Vagina (tissue), 2 donors: ENCODE results near the gene APBB1. TPM values are rescaled to one million over a fixed set of nuclear protein-coding genes. Genes with fewer than 3 reads are reported as not detected.
A peak's percentile ranks its signal among the peaks of the same experiment; 100 is the strongest.

Experiments
- DNase-seq, 2 donors: peaks; one replicate each; pipeline ENCODE4 v3.0.0-alpha.2; 2017; ENCODE audit errors: extremely low spot score in 2 of 2
- H3K27ac ChIP-seq: fragments of 200-600 bp; sonication (generic); one replicate; pipeline ENCODE4 v1.5.1; 2019
- H3K27me3 ChIP-seq: fragments of 200-600 bp; sonication (generic); one replicate; pipeline ENCODE4 v1.5.1; 2019
- H3K36me3 ChIP-seq, 2 donors: fragments of 200-600 bp; sonication (generic); one replicate each; pipeline ENCODE4 v1.5.1; 2017 to 2019
- H3K4me1 ChIP-seq: fragments of 200-600 bp; sonication (generic); one replicate; pipeline ENCODE4 v1.5.1; 2019
- H3K4me3 ChIP-seq, 2 donors: fragments of 200-600 bp; sonication (generic); 1 replicate in 1 of 2; 2 replicates in 1 of 2; pipeline ENCODE4 v1.5.1; 2016 to 2019
- H3K9me3 ChIP-seq: fragments of 200-600 bp; sonication (generic); one replicate; pipeline ENCODE4 v1.5.1; 2019
- POLR2A ChIP-seq, 2 donors: fragments of 450-650 bp; IDR thresholded peaks; one replicate each; pipeline ENCODE4 v1.6.1; 2017; ENCODE audit warnings: antibody characterized with exemption in 2 of 2, mild to moderate bottlenecking in 2 of 2, moderate library complexity in 2 of 2
- POLR2AphosphoS5 ChIP-seq, 2 donors: sonication (generic); formaldehyde crosslinking; IDR thresholded peaks; one replicate each; pipeline ENCODE4 v1.9.0; 2017; ENCODE audit warnings: antibody characterized with exemption in 2 of 2, mild to moderate bottlenecking in 2 of 2, low read depth in 1 of 2; ENCODE audit not compliant: insufficient read depth in 1 of 2
- intact Hi-C: fragments of 100-400 bp; cut with DNase I; formaldehyde crosslinking; loops from one replicate; pipeline ENCODE4 v1.15.1; 2023
- total RNA-seq: library from RNA; depleted of rRNA; stranded (reverse); fragments of >200 nt; gene quantifications from one replicate; pipeline ENCODE4 v1.2.3, GENCODE V29; 2016
- TF ChIP-seq, protein P1 (sequence below), 3 experiments: fragments of 450-650 bp in 2 of 3; fragments of 200-600 bp in 1 of 3; sonication (generic) in 1 of 3; IDR thresholded peaks; one replicate each; pipeline ENCODE4 v1.5.1; 2017 to 2019; ENCODE audit warnings: antibody characterized with exemption in 3 of 3, mild to moderate bottlenecking in 2 of 3, moderate library complexity in 2 of 3

The APBB1 gene
- total RNA-seq, 1 donor from 2014 or later, result 59.7 TPM

DNA sequence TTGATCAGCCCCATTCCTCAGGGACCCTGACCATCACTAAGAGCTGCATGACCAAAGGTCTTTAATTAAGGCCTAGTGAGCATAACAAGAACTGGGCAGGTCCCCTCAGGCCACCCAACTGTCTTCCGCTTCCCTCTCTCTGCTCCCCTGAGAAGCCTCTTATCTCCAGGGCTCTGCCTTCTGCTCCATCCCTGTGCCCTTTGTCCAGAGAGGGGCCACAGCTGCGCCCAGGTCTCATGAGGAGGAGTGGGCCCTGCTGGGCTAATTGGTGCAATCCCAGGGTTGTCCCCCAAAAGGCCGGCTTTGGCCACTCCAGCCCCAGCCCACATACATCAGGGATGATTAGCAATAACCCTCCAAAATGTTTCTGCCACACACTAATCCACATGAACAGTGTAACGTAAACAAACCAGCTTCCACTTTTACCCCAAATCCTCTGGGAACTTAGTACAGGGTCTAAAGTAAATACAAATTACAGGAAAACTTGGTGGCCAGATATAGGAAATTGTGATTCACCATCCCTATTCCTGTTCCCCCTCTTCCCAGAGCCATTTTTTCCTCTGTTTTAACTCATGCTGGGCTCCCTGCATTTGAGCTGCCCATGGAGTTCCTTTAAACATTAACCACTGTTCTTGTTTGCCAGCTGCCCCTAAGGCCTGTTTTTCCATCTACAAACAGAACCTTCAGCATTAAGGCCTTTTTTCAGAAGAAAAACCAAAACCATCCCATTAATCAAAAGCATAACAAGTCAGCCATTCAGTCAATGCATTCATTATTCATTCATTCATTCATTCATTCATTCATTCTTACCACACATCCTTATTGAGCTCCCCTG, 64.0 kb downstream of the APBB1 start:
- Histone ChIP-seq H3K36me3 (no peaks in the 10 kb centered on the region), H3K27ac (no peak overlapping the region), H3K27me3 (no peaks in the 10 kb centered on the region)

DNA sequence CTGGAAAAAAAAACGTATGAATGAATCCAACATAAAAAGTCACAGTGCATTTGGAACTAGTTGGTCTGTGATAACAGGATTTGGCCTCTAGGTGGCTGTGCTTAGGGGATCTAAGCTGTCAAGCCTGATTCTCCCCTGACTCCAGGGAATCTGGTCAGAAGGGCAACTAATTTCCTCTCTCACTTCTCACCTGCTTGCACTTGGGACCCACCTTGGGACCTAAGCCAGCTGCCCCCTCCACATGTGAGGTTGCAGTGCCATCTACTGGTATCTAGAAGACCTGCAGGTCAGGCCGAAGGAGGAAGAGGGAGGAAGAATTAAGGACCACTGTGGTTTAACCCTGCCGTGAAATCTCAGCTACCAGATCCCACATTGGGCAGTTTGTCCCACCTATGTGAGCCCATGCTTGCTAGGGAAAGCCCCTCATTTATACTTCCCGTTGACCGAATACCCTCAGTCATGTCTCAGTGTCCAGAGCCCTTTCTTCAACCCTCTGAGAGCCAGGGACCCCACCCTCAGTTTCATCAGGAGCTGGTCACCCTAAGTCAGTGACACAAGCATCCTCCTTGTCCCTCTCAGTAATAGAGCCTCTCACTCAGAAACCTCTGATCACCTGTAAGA, 65.4 kb downstream of the APBB1 start:
- DNase-seq, result no peak
- Histone ChIP-seq H3K4me3 (no peak overlapping the region), H3K27ac (no peak overlapping the region), H3K27me3 (no peaks in the 10 kb centered on the region), H3K4me1 (peaks cover 20% of the 10 kb centered on the region), H3K36me3 (no peaks in the 10 kb centered on the region), H3K9me3 (no peaks in the 10 kb centered on the region)
- TF ChIP-seq, protein P1, sequence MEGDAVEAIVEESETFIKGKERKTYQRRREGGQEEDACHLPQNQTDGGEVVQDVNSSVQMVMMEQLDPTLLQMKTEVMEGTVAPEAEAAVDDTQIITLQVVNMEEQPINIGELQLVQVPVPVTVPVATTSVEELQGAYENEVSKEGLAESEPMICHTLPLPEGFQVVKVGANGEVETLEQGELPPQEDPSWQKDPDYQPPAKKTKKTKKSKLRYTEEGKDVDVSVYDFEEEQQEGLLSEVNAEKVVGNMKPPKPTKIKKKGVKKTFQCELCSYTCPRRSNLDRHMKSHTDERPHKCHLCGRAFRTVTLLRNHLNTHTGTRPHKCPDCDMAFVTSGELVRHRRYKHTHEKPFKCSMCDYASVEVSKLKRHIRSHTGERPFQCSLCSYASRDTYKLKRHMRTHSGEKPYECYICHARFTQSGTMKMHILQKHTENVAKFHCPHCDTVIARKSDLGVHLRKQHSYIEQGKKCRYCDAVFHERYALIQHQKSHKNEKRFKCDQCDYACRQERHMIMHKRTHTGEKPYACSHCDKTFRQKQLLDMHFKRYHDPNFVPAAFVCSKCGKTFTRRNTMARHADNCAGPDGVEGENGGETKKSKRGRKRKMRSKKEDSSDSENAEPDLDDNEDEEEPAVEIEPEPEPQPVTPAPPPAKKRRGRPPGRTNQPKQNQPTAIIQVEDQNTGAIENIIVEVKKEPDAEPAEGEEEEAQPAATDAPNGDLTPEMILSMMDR (IDR thresholded peaks at IDR 0.05), result peak; percentile 82 to 95 (median 89)
- no peak for TF ChIP-seq POLR2AphosphoS5 (IDR thresholded peaks at IDR 0.05; ENCODE audit: insufficient read depth in 1 of 2, low read depth in 1 of 2)
- intact Hi-C loops, result loop anchor here (10.0 kb wide), 1 partner anchor 109 kb away; no protein-coding TSS in a partner anchor

More for the DNA sequence above, 64.0 kb downstream of the APBB1 start:
- DNase-seq, result no peak
- Histone ChIP-seq H3K9me3 (no peaks in the 10 kb centered on the region), H3K4me1 (peaks cover 20% of the 10 kb centered on the region), H3K4me3 (no peak overlapping the region)
- intact Hi-C loops, result loop anchor here (5.0 to 10.0 kb wide), 2 partner anchors 33 to 110 kb away; partner anchors contain the start of gene CAVIN3
- TF ChIP-seq POLR2A (IDR thresholded peaks at IDR 0.05) (no peak), POLR2AphosphoS5 (IDR thresholded peaks at IDR 0.05; ENCODE audit: insufficient read depth in 1 of 2, low read depth in 1 of 2) (no peak)
- TF ChIP-seq, protein P1 (IDR thresholded peaks at IDR 0.05), result no peak

DNA sequence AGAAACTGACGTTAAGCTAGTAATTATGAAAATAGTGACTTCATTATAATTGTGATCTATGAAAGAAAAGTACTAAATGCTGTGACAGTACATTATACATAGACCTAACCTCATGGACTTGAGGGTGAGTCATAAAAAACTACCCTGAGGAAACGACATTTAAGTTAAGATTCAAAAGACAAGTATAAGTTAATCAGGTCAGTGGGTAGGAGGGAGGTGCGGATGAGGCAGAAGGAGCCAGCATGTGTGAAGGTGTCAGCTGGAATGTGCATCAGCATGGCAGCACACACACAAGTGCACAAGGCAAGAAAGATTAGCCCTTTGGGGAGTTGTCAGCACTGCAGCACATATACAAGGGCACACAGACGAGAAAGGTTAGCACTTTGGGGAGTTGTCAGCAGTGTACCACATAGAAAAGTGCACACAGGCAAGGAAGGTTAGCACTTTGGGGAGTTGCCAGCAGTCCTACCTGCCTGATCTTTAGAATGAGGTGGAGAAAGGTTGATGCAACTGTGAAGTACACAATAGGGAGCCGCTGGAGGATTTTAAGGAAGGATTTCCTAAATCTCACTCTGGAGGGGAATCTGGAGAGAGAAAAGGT, 67.0 kb downstream of the APBB1 start:
- H3K4me1 ChIP-seq, result peaks cover 8% of the 10 kb centered on the region
- H3K36me3 ChIP-seq, result no peaks in the 10 kb centered on the region
- intact Hi-C loops, result loop anchor here (10.0 kb wide), 1 partner anchor 107 kb away; no protein-coding TSS in a partner anchor
- TF ChIP-seq POLR2A (IDR thresholded peaks at IDR 0.05) (no peak), POLR2AphosphoS5 (IDR thresholded peaks at IDR 0.05; ENCODE audit: insufficient read depth in 1 of 2, low read depth in 1 of 2) (no peak)
- TF ChIP-seq, protein P1 (IDR thresholded peaks at IDR 0.05), result no peak
- no peak for DNase-seq
- H3K27me3 ChIP-seq, result no peaks in the 10 kb centered on the region
- H3K9me3 ChIP-seq, result no peaks in the 10 kb centered on the region
- no peak overlapping the region for H3K4me3 ChIP-seq
- H3K27ac ChIP-seq, result no peak overlapping the region

DNA sequence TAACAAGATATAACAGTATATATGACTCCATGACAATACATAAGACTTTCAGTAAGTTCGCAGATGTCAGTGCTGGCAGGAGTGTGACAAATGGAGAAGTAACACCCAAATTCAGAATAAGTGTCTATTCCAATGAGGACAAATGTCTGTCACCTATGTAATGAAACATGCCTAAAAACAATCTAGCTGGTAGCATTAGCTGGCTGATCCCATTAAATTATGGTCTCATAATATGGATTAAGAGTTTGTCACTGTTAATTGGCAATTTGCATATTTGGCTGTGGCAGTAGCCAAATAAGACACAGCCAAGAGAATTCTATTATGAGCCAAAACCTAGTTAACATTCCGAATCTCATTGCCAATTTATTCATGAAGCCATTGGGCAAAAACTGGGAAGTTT, 68.4 kb downstream of the APBB1 start:
- no peaks in the 10 kb centered on the region for H3K4me1 ChIP-seq
- H3K9me3 ChIP-seq, result no peaks in the 10 kb centered on the region
- no peaks in the 10 kb centered on the region for H3K27me3 ChIP-seq
- H3K27ac ChIP-seq, result no peak overlapping the region
- intact Hi-C loops, result loop anchor here (10.0 kb wide), 1 partner anchor 106 kb away; no protein-coding TSS in a partner anchor
- TF ChIP-seq POLR2AphosphoS5 (IDR thresholded peaks at IDR 0.05; ENCODE audit: insufficient read depth in 1 of 2, low read depth in 1 of 2), result no peak
- TF ChIP-seq, protein P1 (IDR thresholded peaks at IDR 0.05), result no peak
- TF ChIP-seq POLR2A (IDR thresholded peaks at IDR 0.05), result no peak
- no peaks in the 10 kb centered on the region for H3K36me3 ChIP-seq
- no peak for DNase-seq
- H3K4me3 ChIP-seq, result no peak overlapping the region
